ENCODE data around the gene GRXCR2.
"Not testable (repeated sequence)": the region's sequence is repeated elsewhere in the genome, so short reads cannot be mapped to it uniquely, and the experiment has no call there.

The GRXCR2 gene

GRCh38 chr5:145872914-145873313 lies at the start of gene GRXCR2:
Gene GRXCR2, minus strand, starts transcription at chr5:145873014. Its CDS starts 46 bp downstream, at chr5:145872968.
- no peak for DNase-seq (ENCODE audit: low read depth in 2 of 3, low spot score in 1 of 3)

GRCh38 chr5:145922059-145922458 lies 49.2 kb upstream of the GRXCR2 start:
- no peak for DNase-seq (ENCODE audit: low read depth in 2 of 3, low spot score in 1 of 3)

- DNase-seq (ENCODE audit: low read depth in 2 of 3, low spot score in 1 of 3), result no peak
Measured at GRCh38 chr5:145921211-145921610, 48.4 kb upstream of the GRXCR2 start.

- no peak for DNase-seq (ENCODE audit: low read depth in 2 of 3, low spot score in 1 of 3)
Measured at GRCh38 chr5:145920542-145921210, 47.9 kb upstream of the GRXCR2 start.

GRCh38 chr5:145919413-145919812 lies 46.6 kb upstream of the GRXCR2 start:
- DNase-seq (ENCODE audit: low read depth in 2 of 3, low spot score in 1 of 3), result no peak

- no peak for DNase-seq (ENCODE audit: low read depth in 2 of 3, low spot score in 1 of 3)
Measured at GRCh38 chr5:145918397-145918796, 45.6 kb upstream of the GRXCR2 start.

GRCh38 chr5:145917288-145917687 lies 44.5 kb upstream of the GRXCR2 start:
- no peak for DNase-seq (ENCODE audit: low read depth in 2 of 3, low spot score in 1 of 3)

GRCh38 chr5:145915970-145916638 lies 43.3 kb upstream of the GRXCR2 start:
- no peak for DNase-seq (ENCODE audit: low read depth in 2 of 3, low spot score in 1 of 3)

- DNase-seq (ENCODE audit: low read depth in 2 of 3, low spot score in 1 of 3), result no peak
Measured at GRCh38 chr5:145913701-145914100, 40.9 kb upstream of the GRXCR2 start.

- DNase-seq (ENCODE audit: low read depth in 2 of 3, low spot score in 1 of 3), result no peak
Measured at GRCh38 chr5:145912594-145912993, 39.8 kb upstream of the GRXCR2 start.

GRCh38 chr5:145912019-145912418 lies 39.2 kb upstream of the GRXCR2 start:
- no peak for DNase-seq (ENCODE audit: low read depth in 2 of 3, low spot score in 1 of 3)

- DNase-seq (ENCODE audit: low read depth in 2 of 3, low spot score in 1 of 3), result no peak
Measured at GRCh38 chr5:145911164-145911563, 38.4 kb upstream of the GRXCR2 start.

- DNase-seq (ENCODE audit: low read depth in 2 of 3, low spot score in 1 of 3), result no peak
Measured at GRCh38 chr5:145908206-145908960, 35.6 kb upstream of the GRXCR2 start.

GRCh38 chr5:145906401-145906800 lies 33.6 kb upstream of the GRXCR2 start:
- DNase-seq (ENCODE audit: low read depth in 2 of 3, low spot score in 1 of 3), result no peak

GRCh38 chr5:145904743-145905142 lies 31.9 kb upstream of the GRXCR2 start:
- no peak for DNase-seq (ENCODE audit: low read depth in 2 of 3, low spot score in 1 of 3)

GRCh38 chr5:145903867-145904266 lies 31.1 kb upstream of the GRXCR2 start:
- no peak for DNase-seq (ENCODE audit: low read depth in 2 of 3, low spot score in 1 of 3)

- no peak for DNase-seq (ENCODE audit: low read depth in 2 of 3, low spot score in 1 of 3)
Measured at GRCh38 chr5:145903113-145903512, 30.3 kb upstream of the GRXCR2 start.

- DNase-seq (ENCODE audit: low read depth in 2 of 3, low spot score in 1 of 3), result no peak
Measured at GRCh38 chr5:145902421-145902820, 29.6 kb upstream of the GRXCR2 start.

GRCh38 chr5:145898171-145898570 lies 25.4 kb upstream of the GRXCR2 start:
- no peak for DNase-seq (ENCODE audit: low read depth in 2 of 3, low spot score in 1 of 3)

- not testable (repeated sequence) for DNase-seq (ENCODE audit: low read depth in 2 of 3, low spot score in 1 of 3)
Measured at GRCh38 chr5:145891378-145891777, 18.6 kb upstream of the GRXCR2 start.

- no peak for DNase-seq (ENCODE audit: low read depth in 2 of 3, low spot score in 1 of 3)
Measured at GRCh38 chr5:145889611-145890010, 16.8 kb upstream of the GRXCR2 start.

- DNase-seq (ENCODE audit: low read depth in 2 of 3, low spot score in 1 of 3), result no peak
Measured at GRCh38 chr5:145887976-145888574, 15.3 kb upstream of the GRXCR2 start.
